MM.1S (cell line): ENCODE data around the gene ZSCAN29.

Source experiments
- DNase-seq: peaks from one replicate; pipeline ENCODE4 v3.0.0-alpha.2; 2015
- H2AFZ ChIP-seq: fragments of 300-600 bp; sonication (generic); 2 replicates; pipeline ENCODE4 v1.6.0; 2016; ENCODE audit warnings: antibody characterized with exemption, low read length
- H3F3A ChIP-seq: fragments of 300-600 bp; sonication (generic); 2 replicates; pipeline ENCODE4 v1.6.1; 2016; ENCODE audit warnings: mild to moderate bottlenecking, antibody characterized with exemption, low read length, moderate library complexity, mixed read lengths; ENCODE audit not compliant: insufficient read depth
- H3K27ac ChIP-seq: fragments of 300-600 bp; sonication (generic); 2 replicates; pipeline ENCODE4 v1.5.1; 2016; ENCODE audit warnings: mild to moderate bottlenecking, low read length
- H3K27me3 ChIP-seq: fragments of 300-600 bp; sonication (generic); replicated peaks from 2 replicates; pipeline ENCODE4 v1.6.0; 2016; ENCODE audit warnings: low read length; ENCODE audit not compliant: insufficient read depth
- H3K36me3 ChIP-seq: fragments of 300-600 bp; sonication (generic); replicated peaks from 2 replicates; pipeline ENCODE4 v1.6.1; 2016; ENCODE audit warnings: mild to moderate bottlenecking, low read length, mixed read lengths; ENCODE audit not compliant: insufficient read depth
- H3K4me1 ChIP-seq: fragments of 300-600 bp; sonication (generic); 2 replicates; pipeline ENCODE4 v1.6.1; 2016; ENCODE audit warnings: low read length, mixed read lengths
- H3K4me2 ChIP-seq: fragments of 300-600 bp; sonication (generic); 2 replicates; pipeline ENCODE4 v1.6.0; 2016; ENCODE audit warnings: low read depth, low read length
- H3K4me3 ChIP-seq: fragments of 300-600 bp; sonication (generic); 2 replicates; pipeline ENCODE4 v1.5.1; 2016; ENCODE audit warnings: low read length, mixed read lengths
- H3K79me2 ChIP-seq: fragments of 300-600 bp; sonication (generic); 2 replicates; pipeline ENCODE4 v1.6.1; 2016; ENCODE audit warnings: mixed run types, low read length, mixed read lengths
- H3K9ac ChIP-seq: fragments of 300-600 bp; sonication (generic); 2 replicates; pipeline ENCODE4 v1.6.1; 2016; ENCODE audit warnings: low read length, mixed read lengths
- H3K9me2 ChIP-seq: fragments of 300-600 bp; sonication (generic); replicated peaks from 2 replicates; pipeline ENCODE4 v1.6.1; 2016; ENCODE audit warnings: mild to moderate bottlenecking, low read length, mixed read lengths; ENCODE audit not compliant: insufficient read depth
- H3K9me3 ChIP-seq: fragments of 300-600 bp; sonication (generic); replicated peaks from 2 replicates; pipeline ENCODE4 v1.6.1; 2016; ENCODE audit warnings: mild to moderate bottlenecking, low read length, mixed read lengths; ENCODE audit not compliant: insufficient read depth
- H4K20me1 ChIP-seq: fragments of 300-600 bp; sonication (generic); 2 replicates; pipeline ENCODE4 v1.6.1; 2016; ENCODE audit warnings: mild to moderate bottlenecking, low read length, moderate library complexity, mixed read lengths; ENCODE audit not compliant: insufficient read depth
- CTCF ChIP-seq: fragments of 300-600 bp; sonication (generic); IDR thresholded peaks from 2 replicates; pipeline ENCODE4 v1.5.1; 2016; ENCODE audit warnings: antibody characterized with exemption, low read length, mixed read lengths
- EZH2 ChIP-seq: fragments of 300-600 bp; sonication (generic); optimal IDR thresholded peaks from 2 replicates; pipeline ENCODE3; 2017; ENCODE audit warnings: low read depth, mild to moderate bottlenecking, antibody characterized with exemption, low read length, mixed read lengths
- EZH2phosphoT487 ChIP-seq: fragments of 300-600 bp; sonication (generic); IDR thresholded peaks from 2 replicates; pipeline ENCODE4 v1.6.1; 2018; ENCODE audit warnings: antibody characterized with exemption, low read length

The ZSCAN29 gene

GRCh38 chr15:43383070-43383469, 12.2 kb upstream of the ZSCAN29 start:
- Histone ChIP-seq H3K9ac (no peak overlapping the region), H3K4me1 (no peaks in the 10 kb centered on the region), H3K4me2 (no peak overlapping the region), H3K36me3 (peaks cover 10% of the 10 kb centered on the region; the same call in 1 of the 2 replicates), H4K20me1 (no peaks in the 10 kb centered on the region), H3K27ac (no peak overlapping the region), H3K9me2 (no peaks in the 10 kb centered on the region), H3K9me3 (no peaks in the 10 kb centered on the region), H3K27me3 (no peaks in the 10 kb centered on the region), H3K4me3 (no peak overlapping the region), H3K79me2 (no peaks in the 10 kb centered on the region), H3F3A (no peaks in the 10 kb centered on the region), H2AFZ (no peak overlapping the region)
- DNase-seq, result no peak
- no peak for TF ChIP-seq EZH2

GRCh38 chr15:43382310-43382709, 11.5 kb upstream of the ZSCAN29 start:
- Histone ChIP-seq H3K36me3 (peaks cover 10% of the 10 kb centered on the region; the same call in 1 of the 2 replicates), H3K9me3 (no peaks in the 10 kb centered on the region)

GRCh38 chr15:43378601-43379000, 7.8 kb upstream of the ZSCAN29 start:
- H3K27ac ChIP-seq, result no peak overlapping the region
- TF ChIP-seq EZH2, result no peak
- no peak for TF ChIP-seq CTCF
- no peak for TF ChIP-seq EZH2phosphoT487
- H2AFZ ChIP-seq, result no peak overlapping the region
- H3K4me1 ChIP-seq, result no peaks in the 10 kb centered on the region
- H4K20me1 ChIP-seq, result no peaks in the 10 kb centered on the region
- H3K4me2 ChIP-seq, result no peak overlapping the region
- H3K36me3 ChIP-seq, result peaks cover 11% of the 10 kb centered on the region; the same call in 1 of the 2 replicates
- H3K4me3 ChIP-seq, result no peak overlapping the region
- H3K9ac ChIP-seq, result no peak overlapping the region
- no peaks in the 10 kb centered on the region for H3K9me3 ChIP-seq
- no peak for DNase-seq
- no peaks in the 10 kb centered on the region for H3K27me3 ChIP-seq
- peaks cover 23% of the 10 kb centered on the region for H3K79me2 ChIP-seq
- no peaks in the 10 kb centered on the region for H3F3A ChIP-seq
- H3K9me2 ChIP-seq, result no peaks in the 10 kb centered on the region

More at GRCh38 chr15:43382310-43382709, 11.5 kb upstream of the ZSCAN29 start:
- Histone ChIP-seq H3K4me1 (no peaks in the 10 kb centered on the region), H4K20me1 (no peaks in the 10 kb centered on the region), H3K27ac (no peak overlapping the region), H3K27me3 (no peaks in the 10 kb centered on the region), H3K9ac (no peak overlapping the region), H3F3A (no peaks in the 10 kb centered on the region), H2AFZ (no peak overlapping the region), H3K4me3 (no peak overlapping the region), H3K9me2 (no peaks in the 10 kb centered on the region), H3K4me2 (no peak overlapping the region), H3K79me2 (no peaks in the 10 kb centered on the region)
- TF ChIP-seq EZH2phosphoT487 (no peak), CTCF (no peak), EZH2 (no peak)
- no peak for DNase-seq

- Histone ChIP-seq H4K20me1 (0 out of 2 replicates have a peak, but pooled peaks cover 5% of the 10 kb centered on the region), H3K4me3 (no peak overlapping the region), H3K9ac (no peak overlapping the region), H3K79me2 (peaks cover 45% of the 10 kb centered on the region), H3K9me3 (no peaks in the 10 kb centered on the region), H3K27ac (no peak overlapping the region), H3K4me1 (peaks cover 8% of the 10 kb centered on the region), H3K27me3 (no peaks in the 10 kb centered on the region), H3K9me2 (no peaks in the 10 kb centered on the region), H3F3A (no peaks in the 10 kb centered on the region), H3K36me3 (peaks cover 11% of the 10 kb centered on the region; the same call in 1 of the 2 replicates), H3K4me2 (no peak overlapping the region), H2AFZ (no peak overlapping the region)
- peak; percentile 53 for DNase-seq
- TF ChIP-seq CTCF (peak; percentile 81), EZH2 (no peak)
Measured at GRCh38 chr15:43376017-43376705, 5.3 kb upstream of the ZSCAN29 start.
